HEK293 (cell line): ENCODE measurements around the gene TNS3.

Experiments used
- CTCF ChIA-PET: fragments of 350-600 bp; formaldehyde crosslinking; extraction: SDS; loops from one replicate; lab custom pipeline; 2021; ENCODE audit warnings: antibody characterized with exemption; lab: Yijun Ruan, JAX
- POLR2A ChIA-PET: fragments of 300-600 bp; formaldehyde crosslinking; extraction: SDS; loops from one replicate; lab custom pipeline; 2020; ENCODE audit warnings: antibody characterized with exemption, inconsistent platforms; lab: Yijun Ruan, JAX
- H3K27ac ChIP-seq: fragments of 200-500 bp; sonication (Bioruptor generic); 2 replicates; pipeline ENCODE4 v1.5.1; 2014; ENCODE audit warnings: low read depth, low read length, control low read depth, inconsistent platforms; ENCODE audit errors: extremely low read depth
- H3K36me3 ChIP-seq, 2 experiments: fragments of 200-500 bp in 1 of 2; sonication (Bioruptor generic) in 1 of 2; 1 replicate in 1 of 2; 2 replicates in 1 of 2; pipeline ENCODE4 v1.5.1; 2014 to 2017; ENCODE audit warnings: inconsistent platforms in 2 of 2, low read length in 2 of 2; ENCODE audit not compliant: control insufficient read depth in 2 of 2, insufficient read depth in 1 of 2
- H3K4me1 ChIP-seq: fragments of 200-500 bp; sonication (Bioruptor generic); 2 replicates; pipeline ENCODE4 v1.5.1; 2014; ENCODE audit warnings: mild to moderate bottlenecking, low read length, inconsistent platforms; ENCODE audit not compliant: control insufficient read depth, insufficient read depth
- H3K4me3 ChIP-seq: 2 replicates; pipeline ENCODE4 v1.5.1; 2011; ENCODE audit warnings: low read depth, mild to moderate bottlenecking, control low read depth, low read length, moderate library complexity
- H3K9me3 ChIP-seq: fragments of 200-500 bp; sonication (Bioruptor generic); 2 replicates; pipeline ENCODE4 v1.5.1; 2014; ENCODE audit warnings: low read depth, low read length, inconsistent platforms; ENCODE audit not compliant: control insufficient read depth, insufficient read depth
- BCL11A ChIP-seq: fragments of 450-650 bp; formaldehyde crosslinking; IDR thresholded peaks from 2 replicates; pipeline ENCODE4 v1.5.1; 2016; ENCODE audit warnings: low read depth, missing biosample characterization, missing genetic modification characterization
- BCL11B ChIP-seq: fragments of 450-650 bp; formaldehyde crosslinking; IDR thresholded peaks from 2 replicates; pipeline ENCODE4 v1.5.1; 2016; ENCODE audit warnings: low read depth, missing biosample characterization, missing genetic modification characterization
- OSR2 ChIP-seq: fragments of 450-650 bp; formaldehyde crosslinking; IDR thresholded peaks from 2 replicates; pipeline ENCODE4 v1.5.1; 2016; ENCODE audit warnings: missing biosample characterization, missing genetic modification characterization
- PRDM1 ChIP-seq: fragments of 450-650 bp; formaldehyde crosslinking; IDR thresholded peaks from 2 replicates; pipeline ENCODE4; 2016; ENCODE audit warnings: missing biosample characterization, missing genetic modification characterization
- TCF7L2 ChIP-seq: IDR thresholded peaks from 2 replicates; pipeline ENCODE4 v1.6.1; 2011; ENCODE audit warnings: low read depth, mild to moderate bottlenecking, inconsistent platforms, low read length, moderate library complexity, borderline replicate concordance
- ZBTB44 ChIP-seq: fragments of 450-650 bp; IDR thresholded peaks from 2 replicates; pipeline ENCODE4 v1.5.1; 2018; ENCODE audit warnings: missing biosample characterization, mild to moderate bottlenecking, missing genetic modification characterization
- ZBTB8A ChIP-seq: fragments of 450-650 bp; formaldehyde crosslinking; IDR thresholded peaks from 2 replicates; pipeline ENCODE4 v1.5.1; 2016; ENCODE audit warnings: missing biosample characterization, missing genetic modification characterization
- ZFP3 ChIP-seq: fragments of 450-650 bp; formaldehyde crosslinking; IDR thresholded peaks from 2 replicates; pipeline ENCODE4 v1.5.1; 2016; ENCODE audit warnings: low read depth, missing biosample characterization, missing genetic modification characterization
- ZFP37 ChIP-seq: fragments of 450-650 bp; formaldehyde crosslinking; IDR thresholded peaks from 2 replicates; pipeline ENCODE4 v1.5.1; 2016; ENCODE audit warnings: missing biosample characterization, missing genetic modification characterization
- ZNF175 ChIP-seq: fragments of 450-650 bp; formaldehyde crosslinking; IDR thresholded peaks from 2 replicates; pipeline ENCODE4 v1.5.1; 2016; ENCODE audit warnings: missing biosample characterization, missing genetic modification characterization
- ZNF214 ChIP-seq: fragments of 450-650 bp; formaldehyde crosslinking; IDR thresholded peaks from 2 replicates; pipeline ENCODE4 v1.5.1; 2017; ENCODE audit warnings: missing biosample characterization, mild to moderate bottlenecking, missing genetic modification characterization, borderline replicate concordance
- ZNF24 ChIP-seq: fragments of 450-650 bp; formaldehyde crosslinking; IDR thresholded peaks from 2 replicates; pipeline ENCODE4 v1.5.1; 2016; ENCODE audit warnings: missing biosample characterization, missing genetic modification characterization
- ZNF416 ChIP-seq: fragments of 450-650 bp; formaldehyde crosslinking; IDR thresholded peaks from 2 replicates; pipeline ENCODE4 v1.5.1; 2016; ENCODE audit warnings: missing biosample characterization, missing genetic modification characterization
- ZNF423 ChIP-seq: fragments of 450-650 bp; formaldehyde crosslinking; IDR thresholded peaks from 2 replicates; pipeline ENCODE4 v1.5.1; 2016; ENCODE audit warnings: missing biosample characterization, missing genetic modification characterization
- ZNF433 ChIP-seq: fragments of 450-650 bp; formaldehyde crosslinking; IDR thresholded peaks from 2 replicates; pipeline ENCODE4 v1.5.1; 2016; ENCODE audit warnings: missing biosample characterization, missing genetic modification characterization, low read depth
- ZNF677 ChIP-seq: fragments of 450-650 bp; IDR thresholded peaks from 2 replicates; pipeline ENCODE4 v1.5.0; 2018; ENCODE audit warnings: missing biosample characterization, mild to moderate bottlenecking, missing genetic modification characterization, moderate library complexity
- ZSCAN5A ChIP-seq: fragments of 450-650 bp; formaldehyde crosslinking; IDR thresholded peaks from 2 replicates; pipeline ENCODE4 v1.5.1; 2016; ENCODE audit warnings: missing biosample characterization, missing genetic modification characterization
- TF ChIP-seq, protein P1 (sequence below): fragments of 450-650 bp; formaldehyde crosslinking; IDR thresholded peaks from 2 replicates; pipeline ENCODE4 v1.5.1; 2016; ENCODE audit warnings: missing biosample characterization, missing genetic modification characterization

The TNS3 gene

DNA sequence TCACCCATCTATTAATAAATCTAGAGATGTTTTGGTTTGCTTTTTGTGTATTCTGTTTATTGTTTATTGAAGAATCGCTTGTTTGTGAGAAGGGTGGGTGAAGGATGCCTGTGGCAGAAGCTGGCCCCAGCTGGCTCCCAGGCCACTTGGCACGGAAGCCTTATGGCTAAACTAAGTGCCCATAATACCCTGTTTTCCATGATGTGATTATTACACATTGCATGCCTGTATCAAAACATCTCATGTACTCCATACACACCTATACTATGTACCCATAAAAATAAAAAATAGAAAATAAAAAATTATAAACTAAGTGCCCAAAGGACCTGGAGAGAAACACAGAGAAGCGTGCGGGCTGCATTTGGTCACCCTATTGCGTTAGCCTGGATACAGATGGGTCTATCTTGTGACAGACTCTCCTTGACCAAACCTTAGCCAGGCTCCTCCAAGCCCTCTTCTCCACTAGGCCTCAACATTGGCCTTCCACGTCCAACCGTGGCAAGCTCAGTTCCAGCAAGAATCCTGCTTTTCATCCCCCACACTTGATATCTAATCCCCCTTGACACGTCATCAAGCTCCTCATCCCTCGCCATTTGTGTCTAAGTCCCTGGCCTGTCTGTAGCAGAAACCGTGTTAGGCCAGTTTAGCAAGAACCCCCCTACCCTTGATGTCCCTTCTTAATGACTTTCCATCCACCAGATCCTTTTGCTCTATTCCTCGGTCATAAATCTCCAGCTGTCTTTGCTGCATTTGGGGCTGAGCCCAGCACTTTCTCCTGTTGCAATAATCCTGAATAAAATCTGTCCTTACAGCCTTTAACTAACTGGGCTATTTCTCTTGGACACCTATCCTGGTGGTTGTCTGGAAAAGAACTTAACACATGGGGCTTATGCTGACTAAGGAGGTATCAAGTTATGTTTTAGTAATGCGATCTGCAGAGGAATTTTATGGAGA, 245.2 kb downstream of the TNS3 start:
- no peak for TF ChIP-seq ZNF175 (tag by site-specific recombination)
- TF ChIP-seq ZNF214 (tag by site-specific recombination) = no peak
- TF ChIP-seq ZFP3 = no peak
- no peak for TF ChIP-seq ZFP37 (tag by site-specific recombination)
- TF ChIP-seq ZNF423 (tag by site-specific recombination) = no peak
- TF ChIP-seq ZSCAN5A = no peak
- TF ChIP-seq ZNF433 = no peak
- TF ChIP-seq BCL11A (tag by site-specific recombination) = no peak
- no peak for TF ChIP-seq PRDM1
- no peak for TF ChIP-seq ZNF416 (tag by site-specific recombination)
- TF ChIP-seq ZNF677 (tag by site-specific recombination) = no peak
- TF ChIP-seq ZBTB44 (tag by site-specific recombination) = no peak
- TF ChIP-seq ZNF24 (tag by site-specific recombination) = no peak
- no peak for TF ChIP-seq ZBTB8A (tag by site-specific recombination)
- no peak for TF ChIP-seq TCF7L2
- TF ChIP-seq, protein P1, sequence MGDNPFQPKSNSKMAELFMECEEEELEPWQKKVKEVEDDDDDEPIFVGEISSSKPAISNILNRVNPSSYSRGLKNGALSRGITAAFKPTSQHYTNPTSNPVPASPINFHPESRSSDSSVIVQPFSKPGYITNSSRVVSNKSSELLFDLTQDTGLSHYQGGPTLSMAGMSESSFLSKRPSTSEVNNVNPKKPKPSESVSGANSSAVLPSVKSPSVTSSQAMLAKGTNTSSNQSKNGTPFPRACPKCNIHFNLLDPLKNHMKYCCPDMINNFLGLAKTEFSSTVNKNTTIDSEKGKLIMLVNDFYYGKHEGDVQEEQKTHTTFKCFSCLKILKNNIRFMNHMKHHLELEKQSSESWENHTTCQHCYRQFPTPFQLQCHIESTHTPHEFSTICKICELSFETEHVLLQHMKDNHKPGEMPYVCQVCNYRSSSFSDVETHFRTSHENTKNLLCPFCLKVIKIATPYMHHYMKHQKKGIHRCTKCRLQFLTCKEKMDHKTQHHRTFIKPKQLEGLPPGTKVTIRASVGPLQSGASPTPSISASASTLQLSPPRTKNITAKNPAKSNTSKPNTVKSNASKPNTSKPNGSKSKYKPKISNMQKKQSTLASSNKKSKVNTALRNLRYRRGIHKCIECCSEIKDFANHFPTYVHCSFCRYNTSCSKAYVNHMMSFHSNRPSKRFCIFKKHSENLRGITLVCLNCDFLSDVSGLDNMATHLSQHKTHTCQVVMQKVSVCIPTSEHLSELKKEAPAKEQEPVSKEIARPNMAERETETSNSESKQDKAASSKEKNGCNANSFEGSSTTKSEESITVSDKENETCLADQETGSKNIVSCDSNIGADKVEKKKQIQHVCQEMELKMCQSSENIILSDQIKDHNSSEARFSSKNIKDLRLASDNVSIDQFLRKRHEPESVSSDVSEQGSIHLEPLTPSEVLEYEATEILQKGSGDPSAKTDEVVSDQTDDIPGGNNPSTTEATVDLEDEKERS (tag by site-specific recombination) = no peak
- TF ChIP-seq OSR2 (tag by site-specific recombination) = no peak
- no peak for TF ChIP-seq BCL11B (tag by site-specific recombination)
- TF ChIP-seq, all 188 proteins: peak for 0
- Histone ChIP-seq H3K4me1 (peaks cover 2% of the 10 kb centered on the region; the same call in 1 of the 2 replicates), H3K36me3 (no peaks in the 10 kb centered on the region), H3K27ac (no peak overlapping the region), H3K9me3 (no peaks in the 10 kb centered on the region), H3K4me3 (no peak overlapping the region)
- ChIA-PET POLR2A (no interaction called here), CTCF (interaction anchor here (0.6 to 0.9 kb wide), 2 partner anchors 15 to 641 kb away, joined by 3 read pairs; no protein-coding TSS in a partner anchor)
